HepG2 (cell line): Measurements from ENCODE around the gene TEKT3. TPM values are rescaled to one million over a fixed set of nuclear protein-coding genes. Genes with fewer than 3 reads are reported as not detected.

ENCODE experiments used
- ATAC-seq: fragments of 200-7000 bp; cut with Tn5 transposase; 3 replicates; pipeline ENCODE4 v1.9.1; 2020; ENCODE audit warnings: mild to moderate bottlenecking, moderate library complexity
- BruUV-seq: library from RNA; stranded (reverse); fragments of 400-500 nt; replicated peaks from 2 replicates; lab custom pipeline; 2021; lab: Mats Ljungman, UMichigan
- CTCF ChIA-PET: fragments of 300-600 bp; formaldehyde crosslinking; extraction: SDS; loops from one replicate; lab custom pipeline; 2021; ENCODE audit warnings: low total read pairs, inconsistent platforms, low intra/inter-chr PET ratio; lab: Yijun Ruan, JAX
- POLR2A ChIA-PET: fragments of 350-600 bp; sonication (Branson Sonifier 250); formaldehyde crosslinking; loops from one replicate; lab custom pipeline; 2020; ENCODE audit warnings: antibody characterized with exemption, inconsistent platforms; lab: Yijun Ruan, JAX
- DNase-seq: peaks from one replicate; pipeline ENCODE4 v3.0.0-alpha.2; 2015; ENCODE audit warnings: low spot score
- FAIRE-seq: peaks from 3 replicates; lab custom pipeline; 2011; peaks lifted over from hg19 to GRCh38; lab: Jason Lieb, UNC
- H2AFZ ChIP-seq: one replicate; pipeline ENCODE4 v1.6.1; 2011; ENCODE audit warnings: low read length, inconsistent platforms
- H3K27ac ChIP-seq: fragments of 300-600 bp; 3 replicates; pipeline ENCODE4 v1.8.0; 2011; ENCODE audit warnings: mixed run types, mild to moderate bottlenecking, mixed read lengths, low read length, inconsistent platforms; ENCODE audit not compliant: insufficient read depth; ENCODE audit errors: extremely low read length
- H3K27me3 ChIP-seq, 2 experiments: fragments of 200-600 bp in 1 of 2; 2 replicates in 1 of 2; 3 replicates in 1 of 2; pipeline versions ENCODE4 v1.6.0 to v1.8.0; 2011; ENCODE audit warnings: low read length in 2 of 2, mild to moderate bottlenecking in 2 of 2, moderate library complexity in 2 of 2, inconsistent platforms in 1 of 2; ENCODE audit not compliant: insufficient read depth in 2 of 2, control insufficient read depth in 1 of 2
- H3K36me3 ChIP-seq, 2 experiments: fragments of 200-600 bp in 1 of 2; replicated peaks in 1 of 2; 2 replicates in 1 of 2; 3 replicates in 1 of 2; pipeline versions ENCODE4 v1.5.1 to v1.8.0; 2011; ENCODE audit warnings: low read length in 2 of 2, inconsistent platforms in 1 of 2; ENCODE audit not compliant: insufficient read depth in 2 of 2, control insufficient read depth in 1 of 2
- H3K4me1 ChIP-seq: 2 replicates; pipeline ENCODE4 v1.5.1; 2012; ENCODE audit warnings: low read length, inconsistent platforms; ENCODE audit not compliant: insufficient read depth
- H3K4me2 ChIP-seq: 2 replicates; pipeline ENCODE4 v1.6.0; 2011; ENCODE audit warnings: low read depth, low read length, inconsistent platforms
- H3K4me3 ChIP-seq, 3 experiments: fragments of 200-600 bp in 1 of 3; sonication (generic), shearing (Covaris generic) in 1 of 3; replicated peaks in 1 of 3; 2 replicates each; pipeline ENCODE4 v1.5.1; 2011 to 2016; ENCODE audit warnings: low read length in 3 of 3, inconsistent platforms in 2 of 3, low read depth in 2 of 3, mild to moderate bottlenecking in 2 of 3, control low read depth in 1 of 3, mixed read lengths in 1 of 3; ENCODE audit not compliant: insufficient read depth in 1 of 3
- H3K79me2 ChIP-seq: one replicate; pipeline ENCODE4 v1.6.1; 2011; ENCODE audit warnings: low read length, inconsistent platforms; ENCODE audit not compliant: insufficient read depth
- H3K9ac ChIP-seq: 2 replicates; pipeline ENCODE4 v1.6.0; 2011; ENCODE audit warnings: mild to moderate bottlenecking, low read depth, low read length, inconsistent platforms; ENCODE audit not compliant: insufficient read depth
- H3K9me3 ChIP-seq: 2 replicates; pipeline ENCODE4 v1.5.1; 2012; ENCODE audit warnings: mild to moderate bottlenecking, low read length
- H4K20me1 ChIP-seq: 2 replicates; pipeline ENCODE4 v1.6.0; 2011; ENCODE audit warnings: inconsistent platforms, mild to moderate bottlenecking, low read length, moderate library complexity; ENCODE audit not compliant: insufficient read depth
- DPF2 ChIP-seq: sonication (generic); formaldehyde crosslinking; IDR thresholded peaks from 2 replicates; pipeline ENCODE4 v1.4.0; 2020; ENCODE audit warnings: mild to moderate bottlenecking, low read depth, missing genetic modification reagents, borderline replicate concordance
- HMGA1 ChIP-seq: sonication (generic); formaldehyde crosslinking; conservative IDR thresholded peaks from 2 replicates; pipeline ENCODE4 v1.4.0; 2020; ENCODE audit warnings: missing genetic modification reagents
- KAT2B ChIP-seq: fragments of 150-350 bp; IDR thresholded peaks from 2 replicates; pipeline ENCODE4 v1.6.1; 2014; ENCODE audit warnings: low read depth, low read length, borderline replicate concordance
- SP140L ChIP-seq: sonication (generic); formaldehyde crosslinking; IDR thresholded peaks from 2 replicates; pipeline ENCODE4 v1.4.0; 2020; ENCODE audit warnings: missing genetic modification reagents, borderline replicate concordance
- ZNF616 ChIP-seq: sonication (generic); formaldehyde crosslinking; IDR thresholded peaks from 2 replicates; pipeline ENCODE4 v1.5.0; 2020; ENCODE audit warnings: low read depth, mild to moderate bottlenecking, missing genetic modification reagents
- WGBS: methylation state at CpG from one replicate; pipeline ENCODE4 v1.1.6; 2017; ENCODE audit warnings: low lambda C conversion rate; 5-methylcytosine and 5-hydroxymethylcytosine counted together
- in situ Hi-C: cut with HindIII; loops from 2 replicates; pipeline ENCODE4 v1.10.0; 2017; ENCODE audit warnings: low pct_unique_long_range_greater_than_20kb; ENCODE audit not compliant: extremely low pct_ligation_motif_present
- intact Hi-C: fragments of 100-400 bp; cut with micrococcal nuclease; formaldehyde crosslinking; loops from one replicate; pipeline ENCODE4 v1.10.0; 2022; ENCODE audit not compliant: unreplicated experiment
- polyA plus RNA-seq, 8 experiments: library from polyadenylated mRNA; depleted of rRNA in 3 of 8; stranded (reverse) in 7 of 8; unstranded in 1 of 8; fragments of >200 nt; fragmentation: Illumina TruSeq in 4 of 8; extraction: Trizol in 4 of 8; gene quantifications; 2 replicates each; pipeline versions ENCODE4 v1.2.1 to v1.2.3, GENCODE V29; 2011 to 2016; ENCODE audit warnings: low read depth in 4 of 8, missing spikeins in 1 of 8, mixed read lengths in 1 of 8; ENCODE audit not compliant: insufficient read depth in 1 of 8
- total RNA-seq, 5 experiments: library from RNA; depleted of rRNA; stranded (reverse); fragments of >200 nt; fragmentation: Illumina TruSeq; extraction: Trizol; gene quantifications; 2 replicates each; pipeline ENCODE4 v1.2.3, GENCODE V29; 2016; ENCODE audit warnings: low read depth in 1 of 5
- TF ChIP-seq, protein P1 (sequence below): sonication (generic); formaldehyde crosslinking; IDR thresholded peaks from 2 replicates; pipeline ENCODE4 v1.8.0; 2023; ENCODE audit warnings: mild to moderate bottlenecking, missing genetic modification reagents

The TEKT3 gene
- total and polyA plus RNA-seq, 2 of the 13 experiments (the other 11 are each of a cell fraction or from before 2014, with no cell fraction given): 0.58 to 0.82 TPM

DNA sequence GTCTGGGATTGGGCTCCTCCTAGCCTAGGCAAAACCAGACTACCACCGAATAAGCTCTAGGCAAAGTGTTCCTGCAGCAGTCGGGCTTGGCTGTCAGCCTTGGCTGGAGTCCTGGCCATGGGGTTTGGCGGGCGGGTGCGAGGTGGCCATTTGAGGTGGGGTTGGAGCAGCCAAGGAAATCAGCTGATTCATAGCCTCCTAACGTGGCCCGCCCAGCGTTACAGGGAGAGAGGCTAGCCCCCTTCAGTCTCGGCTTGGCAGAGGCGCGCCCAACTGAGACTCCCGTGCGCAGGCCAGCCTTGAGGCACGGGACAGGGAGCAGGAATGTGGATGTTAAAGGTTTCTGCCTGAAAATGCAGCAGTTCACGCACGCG lies 78.2 kb downstream of the TEKT3 start:
- peaks cover 39% of the 10 kb centered on the region for H3K4me1 ChIP-seq
- peak overlapping the region; percentile 100 for H3K4me2 ChIP-seq
- CTCF ChIA-PET: no interaction called here
- H3K36me3 ChIP-seq: no peaks in the 10 kb centered on the region
- no peaks in the 10 kb centered on the region for H3K9me3 ChIP-seq
- in situ Hi-C loops: loop anchor here (5.0 kb wide), 1 partner anchor 239 kb away; no protein-coding TSS in a partner anchor
- BruUV-seq: no TSS peak
- intact Hi-C loops: loop anchor here (5.0 to 10.0 kb wide), 4 partner anchors 112 to 734 kb away; partner anchors contain the start of genes TTC19 and ZSWIM7
- POLR2A ChIA-PET: no interaction called here
- ATAC-seq: no peak; the same call in 2 of the 3 replicates
- TF ChIP-seq, protein P1, sequence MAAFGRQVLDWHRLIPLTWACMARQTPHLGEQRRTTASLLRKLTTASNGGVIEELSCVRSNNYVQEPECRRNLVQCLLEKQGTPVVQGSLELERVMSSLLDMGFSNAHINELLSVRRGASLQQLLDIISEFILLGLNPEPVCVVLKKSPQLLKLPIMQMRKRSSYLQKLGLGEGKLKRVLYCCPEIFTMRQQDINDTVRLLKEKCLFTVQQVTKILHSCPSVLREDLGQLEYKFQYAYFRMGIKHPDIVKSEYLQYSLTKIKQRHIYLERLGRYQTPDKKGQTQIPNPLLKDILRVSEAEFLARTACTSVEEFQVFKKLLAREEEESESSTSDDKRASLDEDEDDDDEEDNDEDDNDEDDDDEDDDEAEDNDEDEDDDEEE (CRISPR knock-in tag): no peak
- TF ChIP-seq SP140L (CRISPR knock-in tag) (no peak), HMGA1 (CRISPR knock-in tag) (no peak), ZNF616 (CRISPR knock-in tag) (no peak), KAT2B (no peak), DPF2 (no peak)
- peak overlapping the region; percentile 32 to 81 (median 34); a peak in 4 of 6 replicates for H3K4me3 ChIP-seq
- H3K79me2 ChIP-seq: no peaks in the 10 kb centered on the region
- peaks cover 16 to 58% of the 10 kb centered on the region in 2 experiments for H3K27me3 ChIP-seq
- no peak for DNase-seq
- H3K27ac ChIP-seq: no peak overlapping the region
- no peaks in the 10 kb centered on the region for H4K20me1 ChIP-seq
- H3K9ac ChIP-seq: no peak overlapping the region
- H2AFZ ChIP-seq: no peak overlapping the region
- no peak for FAIRE-seq
- 0% methylated on average over 3 of the region's 17 CpGs for WGBS
